Stomach (tissue), 9 donors: ENCODE results near the gene PLCB1. TPM values are rescaled to one million over a fixed set of nuclear protein-coding genes. Genes with fewer than 3 reads are reported as not detected.

Source experiments
- DNase-seq, 2 donors: peaks; one replicate each; pipeline versions ENCODE4 v3.0.0 to v3.0.0-alpha.2; 2013 to 2019
- H3K27ac ChIP-seq, 5 donors: fragments of 200-600 bp in 4 of 5; sonication (generic) in 4 of 5; one replicate each; pipeline ENCODE4 v1.5.1; 2013 to 2019; ENCODE audit warnings: mild to moderate bottlenecking in 1 of 5, moderate library complexity in 1 of 5
- H3K27me3 ChIP-seq, 3 donors: fragments of 200-600 bp; sonication (generic); one replicate each; pipeline ENCODE4 v1.5.1; 2017 to 2019; ENCODE audit warnings: mixed run types in 1 of 3
- H3K36me3 ChIP-seq, 4 donors: fragments of 200-600 bp; sonication (generic); 1 replicate in 3 of 4; 2 replicates in 1 of 4; pipeline ENCODE4 v1.5.1; 2016 to 2019
- H3K4me1 ChIP-seq, 4 donors: fragments of 200-600 bp; sonication (generic); one replicate each; pipeline ENCODE4 v1.5.1; 2016 to 2019
- H3K4me3 ChIP-seq, 4 donors: fragments of 200-600 bp; sonication (generic) in 3 of 4; one replicate each; pipeline ENCODE4 v1.5.1; 2016 to 2019; ENCODE audit warnings: mild to moderate bottlenecking in 1 of 4
- H3K9me3 ChIP-seq, 4 donors: fragments of 200-600 bp; sonication (generic); one replicate each; pipeline ENCODE4 v1.5.1; 2016 to 2019
- CTCF ChIP-seq, 7 experiments: fragments of 450-650 bp in 4 of 7; fragments of 200-600 bp in 3 of 7; sonication (generic) in 3 of 7; IDR thresholded peaks; one replicate each; pipeline ENCODE4 v1.5.1; 2016 to 2019; ENCODE audit warnings: antibody characterized with exemption in 7 of 7, control low read depth in 2 of 7, mild to moderate bottlenecking in 1 of 7
- EP300 ChIP-seq: sonication (generic); formaldehyde crosslinking; IDR thresholded peaks from one replicate; pipeline ENCODE4 v1.6.1; 2017; ENCODE audit warnings: antibody characterized with exemption
- POLR2A ChIP-seq, 4 donors: fragments of 450-650 bp; IDR thresholded peaks; one replicate each; pipeline ENCODE4 v1.6.1; 2016; ENCODE audit warnings: antibody characterized with exemption in 4 of 4, control low read depth in 2 of 4, mild to moderate bottlenecking in 1 of 4, moderate library complexity in 1 of 4
- POLR2AphosphoS5 ChIP-seq, 3 donors: sonication (generic); formaldehyde crosslinking; IDR thresholded peaks; one replicate each; pipeline ENCODE4 v1.6.1; 2016; ENCODE audit warnings: antibody characterized with exemption in 3 of 3
- WGBS, 5 donors: extraction: QIAGEN DNeasy Blood & Tissue Kit in 3 of 5; methylation state at CpG; one replicate each; pipeline versions ENCODE4 v1.1.5 to v1.1.7; 2013 to 2018; 5-methylcytosine and 5-hydroxymethylcytosine counted together
- intact Hi-C: fragments of 100-400 bp; cut with DNase I; formaldehyde crosslinking; loops from one replicate; pipeline ENCODE4 v1.15.1; 2023; ENCODE audit warnings: low total_unique reads
- polyA plus RNA-seq, 3 donors: library from polyadenylated mRNA; stranded (reverse); fragments of 200-250 nt; gene quantifications; one replicate each; pipeline ENCODE4 v1.2.3, GENCODE V29; 2013
- total RNA-seq, 5 donors: library from RNA; depleted of rRNA; stranded (reverse); fragments of >200 nt; gene quantifications; one replicate each; pipeline versions ENCODE4 v1.1.0 to v1.2.3, GENCODE V29; 2014 to 2016
- donor health status: healthy with polysubstance abuse.
- donor health status: Bipolar disorder and iron deficiency.
- donor health status: healthy.

Gene PLCB1
- total and polyA plus RNA-seq, 8 donors, result 4.1 to 66.5 (median 11.7) TPM

- intact Hi-C loops, result loop anchor here (10.0 kb wide), 1 partner anchor 692 kb away; no protein-coding TSS in a partner anchor
- no peak overlapping the region for H3K4me3 ChIP-seq
- WGBS, 5 donors, result 81 to 85% (median 83%) methylated on average over 2 of the region's 2 CpGs
- no peaks in the 10 kb centered on the region for H3K9me3 ChIP-seq
- H3K27ac ChIP-seq, result no peak overlapping the region
- no peaks in the 10 kb centered on the region for H3K36me3 ChIP-seq
- H3K4me1 ChIP-seq, result no peaks in the 10 kb centered on the region
- TF ChIP-seq POLR2AphosphoS5 (IDR thresholded peaks at IDR 0.05) (no peak), EP300 (no peak), POLR2A (IDR thresholded peaks at IDR 0.05) (no peak), CTCF (IDR thresholded peaks at IDR 0.05) (no peak)
- DNase-seq, result no peak
- no peaks in the 10 kb centered on the region for H3K27me3 ChIP-seq
These were observed 594.4 kb downstream of the PLCB1 start for GRCh38 chr20:8726460-8726859.

- DNase-seq, result no peak
- 75 to 86% (median 82%) methylated on average over 3 of the region's 3 CpGs for WGBS, 5 donors
- Histone ChIP-seq H3K4me3 (no peak overlapping the region), H3K27ac (no peak overlapping the region), H3K9me3 (no peaks in the 10 kb centered on the region), H3K4me1 (no peaks in the 10 kb centered on the region), H3K27me3 (no peaks in the 10 kb centered on the region), H3K36me3 (peaks cover 0 to 6% (median 2%) of the 10 kb centered on the region in 4 donors)
- no peak for TF ChIP-seq POLR2A (IDR thresholded peaks at IDR 0.05)
- TF ChIP-seq CTCF (IDR thresholded peaks at IDR 0.05), result no peak
- no peak for TF ChIP-seq EP300
- TF ChIP-seq POLR2AphosphoS5 (IDR thresholded peaks at IDR 0.05), result no peak
- intact Hi-C loops, result no loop called here
These were observed 602.9 kb downstream of the PLCB1 start for GRCh38 chr20:8735014-8735413.

GRCh38 chr20:8735674-8736073, 603.6 kb downstream of the PLCB1 start:
- Histone ChIP-seq H3K4me3 (no peak overlapping the region), H3K27me3 (no peaks in the 10 kb centered on the region), H3K27ac (no peak overlapping the region), H3K36me3 (peaks cover 0 to 13% (median 8%) of the 10 kb centered on the region in 4 donors), H3K4me1 (no peaks in the 10 kb centered on the region), H3K9me3 (no peaks in the 10 kb centered on the region)
- no peak for TF ChIP-seq CTCF (IDR thresholded peaks at IDR 0.05)
- no peak for TF ChIP-seq POLR2AphosphoS5 (IDR thresholded peaks at IDR 0.05)
- no peak for TF ChIP-seq EP300
- TF ChIP-seq POLR2A (IDR thresholded peaks at IDR 0.05), result no peak
- no peak for DNase-seq
- intact Hi-C loops, result no loop called here

- 86 to 95% (median 90%) methylated on average over 4 of the region's 4 CpGs for WGBS, 5 donors
- no peaks in the 10 kb centered on the region for H3K4me1 ChIP-seq
- DNase-seq, result no peak
- H3K27me3 ChIP-seq, result no peaks in the 10 kb centered on the region
- no peak overlapping the region for H3K27ac ChIP-seq
- intact Hi-C loops, result no loop called here
- TF ChIP-seq POLR2AphosphoS5 (IDR thresholded peaks at IDR 0.05) (no peak), EP300 (no peak)
- H3K9me3 ChIP-seq, result no peaks in the 10 kb centered on the region
- no peak overlapping the region for H3K4me3 ChIP-seq
- peaks cover 0 to 29% (median 22%) of the 10 kb centered on the region in 4 donors for H3K36me3 ChIP-seq
These were observed 608.2 kb downstream of the PLCB1 start for GRCh38 chr20:8740265-8740664.

GRCh38 chr20:8744228-8744844, 612.3 kb downstream of the PLCB1 start:
- peaks cover 0 to 4% (median 0%) of the 10 kb centered on the region in 4 donors for H3K4me1 ChIP-seq
- H3K4me3 ChIP-seq, result no peak overlapping the region
- no peak for TF ChIP-seq EP300
- TF ChIP-seq POLR2A (IDR thresholded peaks at IDR 0.05), result no peak
- TF ChIP-seq POLR2AphosphoS5 (IDR thresholded peaks at IDR 0.05), result no peak
- no peak for TF ChIP-seq CTCF (IDR thresholded peaks at IDR 0.05)
- H3K27ac ChIP-seq, result no peak overlapping the region
- H3K27me3 ChIP-seq, result no peaks in the 10 kb centered on the region
- H3K36me3 ChIP-seq, result peaks cover 0 to 29% (median 22%) of the 10 kb centered on the region in 4 donors
- no peak for DNase-seq
- 83 to 93% (median 89%) methylated on average over 3 of the region's 3 CpGs for WGBS, 5 donors
- intact Hi-C loops, result no loop called here
- no peaks in the 10 kb centered on the region for H3K9me3 ChIP-seq
